Measurements from ENCODE around the gene CTSW.
A peak's percentile ranks its signal among the peaks of the same experiment; 100 is the strongest.

DNA sequence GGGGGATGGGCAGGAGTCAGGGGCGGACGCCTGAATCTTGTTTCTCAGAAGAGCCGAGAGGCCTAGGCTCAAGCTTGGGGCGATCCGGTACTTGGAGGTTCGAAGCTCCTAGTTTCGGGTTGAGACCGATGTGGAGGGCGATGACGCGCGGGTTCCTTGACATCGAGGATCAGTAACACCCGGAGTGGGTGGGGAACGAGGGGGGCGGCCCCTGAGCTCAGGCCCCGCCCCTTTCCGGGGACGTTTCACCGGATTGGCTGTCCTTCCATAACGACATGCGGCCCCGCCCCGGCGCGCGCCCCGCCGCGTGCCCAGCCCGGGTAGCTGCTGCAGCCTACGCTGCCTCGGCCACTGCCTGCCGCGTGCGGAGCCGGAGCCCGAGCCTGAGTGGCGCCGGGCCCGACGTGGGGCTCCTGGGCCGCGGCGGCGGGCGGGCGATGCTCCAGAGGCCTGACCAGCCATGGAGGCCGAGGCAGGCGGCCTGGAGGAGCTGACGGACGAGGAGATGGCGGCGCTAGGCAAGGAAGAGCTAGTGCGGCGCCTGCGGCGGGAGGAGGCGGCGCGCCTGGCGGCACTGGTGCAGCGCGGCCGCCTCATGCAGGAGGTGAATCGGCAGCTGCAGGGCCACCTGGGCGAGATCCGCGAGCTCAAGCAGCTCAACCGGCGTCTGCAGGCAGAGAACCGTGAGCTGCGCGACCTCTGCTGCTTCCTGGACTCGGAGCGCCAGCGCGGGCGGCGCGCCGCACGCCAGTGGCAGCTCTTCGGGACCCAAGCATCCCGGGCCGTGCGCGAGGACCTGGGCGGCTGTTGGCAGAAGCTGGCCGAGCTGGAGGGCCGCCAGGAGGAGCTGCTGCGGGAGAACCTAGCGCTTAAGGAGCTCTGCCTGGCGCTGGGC is 10.9 kb downstream of the CTSW start, which contains the start of gene CCDC85B:
- TF ChIP-seq, protein P1, sequence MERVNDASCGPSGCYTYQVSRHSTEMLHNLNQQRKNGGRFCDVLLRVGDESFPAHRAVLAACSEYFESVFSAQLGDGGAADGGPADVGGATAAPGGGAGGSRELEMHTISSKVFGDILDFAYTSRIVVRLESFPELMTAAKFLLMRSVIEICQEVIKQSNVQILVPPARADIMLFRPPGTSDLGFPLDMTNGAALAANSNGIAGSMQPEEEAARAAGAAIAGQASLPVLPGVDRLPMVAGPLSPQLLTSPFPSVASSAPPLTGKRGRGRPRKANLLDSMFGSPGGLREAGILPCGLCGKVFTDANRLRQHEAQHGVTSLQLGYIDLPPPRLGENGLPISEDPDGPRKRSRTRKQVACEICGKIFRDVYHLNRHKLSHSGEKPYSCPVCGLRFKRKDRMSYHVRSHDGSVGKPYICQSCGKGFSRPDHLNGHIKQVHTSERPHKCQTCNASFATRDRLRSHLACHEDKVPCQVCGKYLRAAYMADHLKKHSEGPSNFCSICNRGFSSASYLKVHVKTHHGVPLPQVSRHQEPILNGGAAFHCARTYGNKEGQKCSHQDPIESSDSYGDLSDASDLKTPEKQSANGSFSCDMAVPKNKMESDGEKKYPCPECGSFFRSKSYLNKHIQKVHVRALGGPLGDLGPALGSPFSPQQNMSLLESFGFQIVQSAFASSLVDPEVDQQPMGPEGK (CRISPR knock-in tag; IDR thresholded peaks at IDR 0.05; ENCODE audit: borderline replicate concordance): no peak
- TF ChIP-seq CSDC2 (CRISPR knock-in tag; IDR thresholded peaks at IDR 0.05): no peak
- TF ChIP-seq, protein P2, sequence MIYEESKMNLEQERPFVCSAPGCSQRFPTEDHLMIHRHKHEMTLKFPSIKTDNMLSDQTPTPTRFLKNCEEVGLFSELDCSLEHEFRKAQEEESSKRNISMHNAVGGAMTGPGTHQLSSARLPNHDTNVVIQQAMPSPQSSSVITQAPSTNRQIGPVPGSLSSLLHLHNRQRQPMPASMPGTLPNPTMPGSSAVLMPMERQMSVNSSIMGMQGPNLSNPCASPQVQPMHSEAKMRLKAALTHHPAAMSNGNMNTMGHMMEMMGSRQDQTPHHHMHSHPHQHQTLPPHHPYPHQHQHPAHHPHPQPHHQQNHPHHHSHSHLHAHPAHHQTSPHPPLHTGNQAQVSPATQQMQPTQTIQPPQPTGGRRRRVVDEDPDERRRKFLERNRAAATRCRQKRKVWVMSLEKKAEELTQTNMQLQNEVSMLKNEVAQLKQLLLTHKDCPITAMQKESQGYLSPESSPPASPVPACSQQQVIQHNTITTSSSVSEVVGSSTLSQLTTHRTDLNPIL (CRISPR knock-in tag; IDR thresholded peaks at IDR 0.05; ENCODE audit: low read depth): no peak
- no peak for TF ChIP-seq ZFP30 (CRISPR knock-in tag; IDR thresholded peaks at IDR 0.05)
- no peak for TF ChIP-seq ZC3H10 (CRISPR knock-in tag; IDR thresholded peaks at IDR 0.05)
- TF ChIP-seq SNAI2 (CRISPR knock-in tag; IDR thresholded peaks at IDR 0.05): no peak
- TF ChIP-seq, protein P3, sequence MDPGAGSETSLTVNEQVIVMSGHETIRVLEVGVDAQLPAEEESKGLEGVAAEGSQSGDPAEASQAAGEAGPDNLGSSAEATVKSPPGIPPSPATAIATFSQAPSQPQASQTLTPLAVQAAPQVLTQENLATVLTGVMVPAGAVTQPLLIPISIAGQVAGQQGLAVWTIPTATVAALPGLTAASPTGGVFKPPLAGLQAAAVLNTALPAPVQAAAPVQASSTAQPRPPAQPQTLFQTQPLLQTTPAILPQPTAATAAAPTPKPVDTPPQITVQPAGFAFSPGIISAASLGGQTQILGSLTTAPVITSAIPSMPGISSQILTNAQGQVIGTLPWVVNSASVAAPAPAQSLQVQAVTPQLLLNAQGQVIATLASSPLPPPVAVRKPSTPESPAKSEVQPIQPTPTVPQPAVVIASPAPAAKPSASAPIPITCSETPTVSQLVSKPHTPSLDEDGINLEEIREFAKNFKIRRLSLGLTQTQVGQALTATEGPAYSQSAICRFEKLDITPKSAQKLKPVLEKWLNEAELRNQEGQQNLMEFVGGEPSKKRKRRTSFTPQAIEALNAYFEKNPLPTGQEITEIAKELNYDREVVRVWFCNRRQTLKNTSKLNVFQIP (CRISPR knock-in tag; IDR thresholded peaks at IDR 0.05; ENCODE audit: borderline replicate concordance, low read depth): no peak
- no peak for TF ChIP-seq ZFP3 (CRISPR knock-in tag; IDR thresholded peaks at IDR 0.05)
- no peak for TF ChIP-seq TOX (CRISPR knock-in tag; IDR thresholded peaks at IDR 0.05; ENCODE audit: borderline replicate concordance)
- TF ChIP-seq ZNF565 (CRISPR knock-in tag; conservative IDR thresholded peaks at IDR 0.05; ENCODE audit: low read depth): no peak
- TF ChIP-seq, protein P4, sequence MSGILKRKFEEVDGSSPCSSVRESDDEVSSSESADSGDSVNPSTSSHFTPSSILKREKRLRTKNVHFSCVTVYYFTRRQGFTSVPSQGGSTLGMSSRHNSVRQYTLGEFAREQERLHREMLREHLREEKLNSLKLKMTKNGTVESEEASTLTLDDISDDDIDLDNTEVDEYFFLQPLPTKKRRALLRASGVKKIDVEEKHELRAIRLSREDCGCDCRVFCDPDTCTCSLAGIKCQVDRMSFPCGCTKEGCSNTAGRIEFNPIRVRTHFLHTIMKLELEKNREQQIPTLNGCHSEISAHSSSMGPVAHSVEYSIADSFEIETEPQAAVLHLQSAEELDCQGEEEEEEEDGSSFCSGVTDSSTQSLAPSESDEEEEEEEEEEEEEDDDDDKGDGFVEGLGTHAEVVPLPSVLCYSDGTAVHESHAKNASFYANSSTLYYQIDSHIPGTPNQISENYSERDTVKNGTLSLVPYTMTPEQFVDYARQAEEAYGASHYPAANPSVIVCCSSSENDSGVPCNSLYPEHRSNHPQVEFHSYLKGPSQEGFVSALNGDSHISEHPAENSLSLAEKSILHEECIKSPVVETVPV (CRISPR knock-in tag; IDR thresholded peaks at IDR 0.05): no peak
- TF ChIP-seq ZNF70 (CRISPR knock-in tag; IDR thresholded peaks at IDR 0.05): peak; percentile 31; the same call in 1 of the 2 replicates
- TF ChIP-seq TCF4 (CRISPR knock-in tag; IDR thresholded peaks at IDR 0.05; ENCODE audit: borderline replicate concordance): no peak

Data from SK-N-SH treated with all-trans-retinoic acid at 6 μM for 48 hours (cell line).